Karpas-422 (cell line): ENCODE data around the gene SCAMP5. TPM values are rescaled to one million over a fixed set of nuclear protein-coding genes. Genes with fewer than 3 reads are reported as not detected.

ENCODE experiments used
- DNase-seq: peaks from one replicate; pipeline ENCODE4 v3.0.0-alpha.2; 2015
- H2AFZ ChIP-seq: fragments of 200-600 bp; sonication (generic); 2 replicates; pipeline ENCODE4 v1.6.1; 2014; ENCODE audit warnings: antibody characterized with exemption, low read length, mixed read lengths
- H3K27ac ChIP-seq: fragments of 200-600 bp; sonication (generic); 2 replicates; pipeline ENCODE4 v1.5.1; 2014; ENCODE audit warnings: mild to moderate bottlenecking, low read length, moderate library complexity
- H3K27me3 ChIP-seq: fragments of 200-600 bp; sonication (generic); 2 replicates; pipeline ENCODE4 v1.6.1; 2014; ENCODE audit warnings: low read length, mixed read lengths
- H3K36me3 ChIP-seq: fragments of 200-600 bp; sonication (generic); 2 replicates; pipeline ENCODE4 v1.6.1; 2014; ENCODE audit warnings: low read length, mixed read lengths; ENCODE audit not compliant: insufficient read depth
- H3K4me1 ChIP-seq: fragments of 200-600 bp; sonication (generic); 2 replicates; pipeline ENCODE4 v1.6.1; 2014; ENCODE audit warnings: mild to moderate bottlenecking, low read length, mixed read lengths
- H3K4me2 ChIP-seq: fragments of 200-600 bp; sonication (generic); 2 replicates; pipeline ENCODE4 v1.6.1; 2014; ENCODE audit warnings: low read length, low read depth, mild to moderate bottlenecking; ENCODE audit not compliant: poor library complexity, severe bottlenecking
- H3K4me3 ChIP-seq: fragments of 200-600 bp; sonication (generic); 2 replicates; pipeline ENCODE4 v1.5.1; 2014; ENCODE audit warnings: mild to moderate bottlenecking, antibody characterized with exemption, low read length, mixed read lengths
- H3K79me2 ChIP-seq: fragments of 200-600 bp; sonication (generic); 2 replicates; pipeline ENCODE4 v1.6.1; 2014; ENCODE audit warnings: mild to moderate bottlenecking, low read length, mixed read lengths
- H3K9ac ChIP-seq: fragments of 200-600 bp; sonication (generic); 2 replicates; pipeline ENCODE4 v1.6.0; 2014; ENCODE audit warnings: low read length
- H3K9me2 ChIP-seq: fragments of 200-600 bp; sonication (generic), shearing (Covaris generic); replicated peaks from 2 replicates; pipeline ENCODE4 v1.6.0; 2014; ENCODE audit warnings: mild to moderate bottlenecking, low read length, moderate library complexity; ENCODE audit not compliant: insufficient read depth
- H3K9me3 ChIP-seq: fragments of 300-700, 200-600 bp; sonication (generic); 2 replicates; pipeline ENCODE4 v1.6.1; 2014; ENCODE audit warnings: low read length, mixed read lengths
- H4K20me1 ChIP-seq: fragments of 200-600 bp; sonication (generic); 2 replicates; pipeline ENCODE4 v1.6.1; 2014; ENCODE audit warnings: mild to moderate bottlenecking, antibody characterized with exemption, low read length, low read depth; ENCODE audit not compliant: insufficient read depth
- total RNA-seq: library from RNA; depleted of rRNA; stranded (reverse); fragments of >200 nt; shearing (Covaris generic); gene quantifications from 2 replicates; pipeline ENCODE4 v1.2.3, GENCODE V29; 2014; ENCODE audit warnings: low replicate concordance

Gene SCAMP5
- total RNA-seq, 1 experiment from 2014 or later, result 54.0 TPM

- peaks cover 55% of the 10 kb centered on the region for H3K4me1 ChIP-seq
- no peak overlapping the region for H3K9ac ChIP-seq
- no peak overlapping the region for H3K27ac ChIP-seq
- H3K79me2 ChIP-seq, result no peaks in the 10 kb centered on the region
- DNase-seq, result no peak
- H4K20me1 ChIP-seq, result peaks cover 35% of the 10 kb centered on the region; the same call in 1 of the 2 replicates
- no peak overlapping the region for H3K4me3 ChIP-seq
- no peaks in the 10 kb centered on the region for H3K9me3 ChIP-seq
- H3K4me2 ChIP-seq, result peak overlapping the region; percentile 2
- H2AFZ ChIP-seq, result no peak overlapping the region
- no peaks in the 10 kb centered on the region for H3K9me2 ChIP-seq
- no peaks in the 10 kb centered on the region for H3K27me3 ChIP-seq
- H3K36me3 ChIP-seq, result peaks cover 6% of the 10 kb centered on the region; the same call in 1 of the 2 replicates
Measured at GRCh38 chr15:75028991-75029377, 33.6 kb downstream of the SCAMP5 start.

GRCh38 chr15:75029378-75030022 lies 34.1 kb downstream of the SCAMP5 start:
- H3K9me3 ChIP-seq, result no peaks in the 10 kb centered on the region
- no peak overlapping the region for H2AFZ ChIP-seq
- H4K20me1 ChIP-seq, result peaks cover 39% of the 10 kb centered on the region; the same call in 1 of the 2 replicates
- peaks cover 6% of the 10 kb centered on the region; the same call in 1 of the 2 replicates for H3K36me3 ChIP-seq
- no peaks in the 10 kb centered on the region for H3K9me2 ChIP-seq
- H3K4me1 ChIP-seq, result peaks cover 49% of the 10 kb centered on the region
- peak; percentile 90 for DNase-seq
- H3K9ac ChIP-seq, result 0 out of 2 replicates have a peak overlapping the region, but pooled peaks have one; percentile 20
- H3K27me3 ChIP-seq, result no peaks in the 10 kb centered on the region
- no peak overlapping the region for H3K4me3 ChIP-seq
- no peaks in the 10 kb centered on the region for H3K79me2 ChIP-seq
- H3K4me2 ChIP-seq, result peak overlapping the region; percentile 2
- H3K27ac ChIP-seq, result no peak overlapping the region

GRCh38 chr15:75030023-75030413 lies 34.7 kb downstream of the SCAMP5 start:
- peaks cover 40% of the 10 kb centered on the region; the same call in 1 of the 2 replicates for H4K20me1 ChIP-seq
- no peak overlapping the region for H3K27ac ChIP-seq
- peaks cover 44% of the 10 kb centered on the region for H3K4me1 ChIP-seq
- H2AFZ ChIP-seq, result no peak overlapping the region
- no peak overlapping the region for H3K4me3 ChIP-seq
- peaks cover 6% of the 10 kb centered on the region; the same call in 1 of the 2 replicates for H3K36me3 ChIP-seq
- H3K27me3 ChIP-seq, result no peaks in the 10 kb centered on the region
- H3K79me2 ChIP-seq, result no peaks in the 10 kb centered on the region
- H3K9me3 ChIP-seq, result no peaks in the 10 kb centered on the region
- H3K9ac ChIP-seq, result no peak overlapping the region
- no peak for DNase-seq
- H3K4me2 ChIP-seq, result no peak overlapping the region
- H3K9me2 ChIP-seq, result no peaks in the 10 kb centered on the region

GRCh38 chr15:75030424-75030823 lies 35.1 kb downstream of the SCAMP5 start:
- Histone ChIP-seq H3K79me2 (no peaks in the 10 kb centered on the region), H3K9me2 (no peaks in the 10 kb centered on the region), H3K9me3 (no peaks in the 10 kb centered on the region), H3K4me3 (no peak overlapping the region), H3K27ac (no peak overlapping the region), H3K36me3 (peaks cover 6% of the 10 kb centered on the region; the same call in 1 of the 2 replicates), H3K9ac (no peak overlapping the region), H2AFZ (no peak overlapping the region), H3K4me1 (peaks cover 40% of the 10 kb centered on the region), H4K20me1 (peaks cover 44% of the 10 kb centered on the region; the same call in 1 of the 2 replicates), H3K4me2 (no peak overlapping the region), H3K27me3 (no peaks in the 10 kb centered on the region)
- no peak for DNase-seq

- Histone ChIP-seq H2AFZ (no peak overlapping the region), H3K9ac (no peak overlapping the region), H3K4me2 (no peak overlapping the region)
Measured at GRCh38 chr15:75031848-75032247, 36.5 kb downstream of the SCAMP5 start.

GRCh38 chr15:75032395-75032794 lies 37.0 kb downstream of the SCAMP5 start:
- no peaks in the 10 kb centered on the region for H3K9me3 ChIP-seq
- DNase-seq, result no peak
- H3K4me3 ChIP-seq, result no peak overlapping the region
- H3K4me1 ChIP-seq, result peaks cover 25% of the 10 kb centered on the region
- peaks cover 45% of the 10 kb centered on the region; the same call in 1 of the 2 replicates for H4K20me1 ChIP-seq
- H2AFZ ChIP-seq, result no peak overlapping the region
- H3K27me3 ChIP-seq, result no peaks in the 10 kb centered on the region
- H3K27ac ChIP-seq, result no peak overlapping the region
- no peaks in the 10 kb centered on the region for H3K79me2 ChIP-seq
- H3K9ac ChIP-seq, result no peak overlapping the region
- H3K4me2 ChIP-seq, result no peak overlapping the region
- no peaks in the 10 kb centered on the region; the same call in 1 of the 2 replicates for H3K36me3 ChIP-seq
- H3K9me2 ChIP-seq, result no peaks in the 10 kb centered on the region

More at GRCh38 chr15:75031848-75032247, 36.5 kb downstream of the SCAMP5 start:
- H3K9me2 ChIP-seq, result no peaks in the 10 kb centered on the region
- no peak overlapping the region for H3K4me3 ChIP-seq
- H3K27me3 ChIP-seq, result no peaks in the 10 kb centered on the region
- H4K20me1 ChIP-seq, result peaks cover 40% of the 10 kb centered on the region; the same call in 1 of the 2 replicates
- peaks cover 26% of the 10 kb centered on the region for H3K4me1 ChIP-seq
- no peaks in the 10 kb centered on the region for H3K9me3 ChIP-seq
- no peaks in the 10 kb centered on the region; the same call in 1 of the 2 replicates for H3K36me3 ChIP-seq
- DNase-seq, result no peak
- no peaks in the 10 kb centered on the region for H3K79me2 ChIP-seq
- no peak overlapping the region for H3K27ac ChIP-seq

- Histone ChIP-seq H4K20me1 (peaks cover 51% of the 10 kb centered on the region; the same call in 1 of the 2 replicates), H3K9me3 (no peaks in the 10 kb centered on the region), H3K79me2 (no peaks in the 10 kb centered on the region), H3K4me2 (no peak overlapping the region), H3K4me3 (no peak overlapping the region), H3K27me3 (no peaks in the 10 kb centered on the region), H3K27ac (no peak overlapping the region), H3K9me2 (no peaks in the 10 kb centered on the region), H3K36me3 (no peaks in the 10 kb centered on the region; the same call in 1 of the 2 replicates), H2AFZ (no peak overlapping the region), H3K4me1 (peaks cover 11% of the 10 kb centered on the region), H3K9ac (no peak overlapping the region)
- DNase-seq, result no peak
Measured at GRCh38 chr15:75033809-75034208, 38.4 kb downstream of the SCAMP5 start.

GRCh38 chr15:75034615-75035014 lies 39.3 kb downstream of the SCAMP5 start:
- H4K20me1 ChIP-seq, result peaks cover 56% of the 10 kb centered on the region; the same call in 1 of the 2 replicates
- H3K27me3 ChIP-seq, result no peaks in the 10 kb centered on the region
- no peaks in the 10 kb centered on the region for H3K9me2 ChIP-seq
- no peaks in the 10 kb centered on the region; the same call in 1 of the 2 replicates for H3K36me3 ChIP-seq
- no peak for DNase-seq
- peaks cover 3% of the 10 kb centered on the region for H3K4me1 ChIP-seq
- H2AFZ ChIP-seq, result no peak overlapping the region
- H3K79me2 ChIP-seq, result no peaks in the 10 kb centered on the region
- no peaks in the 10 kb centered on the region for H3K9me3 ChIP-seq
- H3K27ac ChIP-seq, result no peak overlapping the region
- no peak overlapping the region for H3K4me3 ChIP-seq
- no peak overlapping the region for H3K4me2 ChIP-seq
- no peak overlapping the region for H3K9ac ChIP-seq
